HEK293 (cell line): Measurements from ENCODE around the gene ZKSCAN5.

Source experiments
- EGR2 ChIP-seq: fragments of 450-650 bp; formaldehyde crosslinking; IDR thresholded peaks from 2 replicates; pipeline ENCODE4 v1.5.1; 2016; ENCODE audit warnings: low read depth, missing biosample characterization, missing genetic modification characterization
- MZF1 ChIP-seq: fragments of 450-650 bp; formaldehyde crosslinking; IDR thresholded peaks from 2 replicates; pipeline ENCODE4 v1.5.1; 2017; ENCODE audit warnings: missing biosample characterization, missing genetic modification characterization, borderline replicate concordance
- ZBTB7A ChIP-seq: fragments of 450-650 bp; formaldehyde crosslinking; IDR thresholded peaks from 2 replicates; pipeline ENCODE4 v1.5.1; 2016; ENCODE audit warnings: low read depth, missing biosample characterization, missing genetic modification characterization
- ZNF24 ChIP-seq: fragments of 450-650 bp; formaldehyde crosslinking; IDR thresholded peaks from 2 replicates; pipeline ENCODE4 v1.5.1; 2016; ENCODE audit warnings: missing biosample characterization, missing genetic modification characterization
- ZNF416 ChIP-seq: fragments of 450-650 bp; formaldehyde crosslinking; IDR thresholded peaks from 2 replicates; pipeline ENCODE4 v1.5.1; 2016; ENCODE audit warnings: missing biosample characterization, missing genetic modification characterization
- ZNF473 ChIP-seq: fragments of 450-650 bp; formaldehyde crosslinking; IDR thresholded peaks from 2 replicates; pipeline ENCODE4 v1.5.1; 2017; ENCODE audit warnings: missing biosample characterization, missing genetic modification characterization
- ZNF776 ChIP-seq: fragments of 450-650 bp; formaldehyde crosslinking; IDR thresholded peaks from 2 replicates; pipeline ENCODE4 v1.5.0; 2017; ENCODE audit warnings: missing biosample characterization, missing genetic modification characterization, borderline replicate concordance
- TF ChIP-seq, protein P1 (sequence below): fragments of 450-650 bp; formaldehyde crosslinking; IDR thresholded peaks from 2 replicates; pipeline ENCODE4 v1.5.1; 2016; ENCODE audit warnings: missing biosample characterization, missing genetic modification characterization
- TF ChIP-seq, protein P2 (sequence below): fragments of 450-650 bp; formaldehyde crosslinking; IDR thresholded peaks from 2 replicates; pipeline ENCODE4 v1.5.1; 2016; ENCODE audit warnings: missing biosample characterization, missing genetic modification characterization, borderline replicate concordance
- TF ChIP-seq, protein P3 (sequence below): fragments of 450-650 bp; formaldehyde crosslinking; conservative IDR thresholded peaks from 2 replicates; pipeline ENCODE4 v1.5.1; 2016; ENCODE audit warnings: low read depth, missing biosample characterization, missing genetic modification characterization
- TF ChIP-seq, protein P4 (sequence below): fragments of 450-650 bp; formaldehyde crosslinking; IDR thresholded peaks from 2 replicates; pipeline ENCODE4 v1.5.1; 2016; ENCODE audit warnings: missing biosample characterization, missing genetic modification characterization, low read depth
- TF ChIP-seq, protein P5 (sequence below): fragments of 450-650 bp; formaldehyde crosslinking; IDR thresholded peaks from 2 replicates; pipeline ENCODE4 v1.5.1; 2016; ENCODE audit warnings: missing biosample characterization, missing genetic modification characterization

DNA sequence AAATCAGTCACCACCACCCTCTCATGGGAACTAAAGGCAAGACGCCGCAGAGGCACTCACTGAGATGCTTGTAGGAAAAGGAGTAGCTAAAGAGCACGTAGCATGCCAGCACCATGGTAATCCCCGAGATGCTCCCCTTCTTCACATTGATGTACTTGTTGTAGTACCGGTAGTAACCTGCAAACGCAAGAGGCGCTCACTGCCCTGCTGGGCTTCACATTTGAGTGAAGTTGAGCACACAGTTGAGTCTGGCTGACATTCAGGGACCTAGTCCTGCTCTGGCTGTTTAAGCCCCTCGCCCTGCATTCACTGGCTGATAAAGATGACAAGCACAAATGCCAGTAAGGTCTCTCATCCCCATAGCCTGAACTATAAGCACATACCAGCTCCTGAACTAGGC lies 45.4 kb upstream of the ZKSCAN5 start:
- TF ChIP-seq, protein P1, sequence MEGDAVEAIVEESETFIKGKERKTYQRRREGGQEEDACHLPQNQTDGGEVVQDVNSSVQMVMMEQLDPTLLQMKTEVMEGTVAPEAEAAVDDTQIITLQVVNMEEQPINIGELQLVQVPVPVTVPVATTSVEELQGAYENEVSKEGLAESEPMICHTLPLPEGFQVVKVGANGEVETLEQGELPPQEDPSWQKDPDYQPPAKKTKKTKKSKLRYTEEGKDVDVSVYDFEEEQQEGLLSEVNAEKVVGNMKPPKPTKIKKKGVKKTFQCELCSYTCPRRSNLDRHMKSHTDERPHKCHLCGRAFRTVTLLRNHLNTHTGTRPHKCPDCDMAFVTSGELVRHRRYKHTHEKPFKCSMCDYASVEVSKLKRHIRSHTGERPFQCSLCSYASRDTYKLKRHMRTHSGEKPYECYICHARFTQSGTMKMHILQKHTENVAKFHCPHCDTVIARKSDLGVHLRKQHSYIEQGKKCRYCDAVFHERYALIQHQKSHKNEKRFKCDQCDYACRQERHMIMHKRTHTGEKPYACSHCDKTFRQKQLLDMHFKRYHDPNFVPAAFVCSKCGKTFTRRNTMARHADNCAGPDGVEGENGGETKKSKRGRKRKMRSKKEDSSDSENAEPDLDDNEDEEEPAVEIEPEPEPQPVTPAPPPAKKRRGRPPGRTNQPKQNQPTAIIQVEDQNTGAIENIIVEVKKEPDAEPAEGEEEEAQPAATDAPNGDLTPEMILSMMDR (tag by site-specific recombination), result no peak
- TF ChIP-seq EGR2 (tag by site-specific recombination), result no peak
- TF ChIP-seq ZBTB7A (tag by site-specific recombination), result no peak
- no peak for TF ChIP-seq ZNF473 (tag by site-specific recombination)
- no peak for TF ChIP-seq ZNF24 (tag by site-specific recombination)
- TF ChIP-seq, protein P2, sequence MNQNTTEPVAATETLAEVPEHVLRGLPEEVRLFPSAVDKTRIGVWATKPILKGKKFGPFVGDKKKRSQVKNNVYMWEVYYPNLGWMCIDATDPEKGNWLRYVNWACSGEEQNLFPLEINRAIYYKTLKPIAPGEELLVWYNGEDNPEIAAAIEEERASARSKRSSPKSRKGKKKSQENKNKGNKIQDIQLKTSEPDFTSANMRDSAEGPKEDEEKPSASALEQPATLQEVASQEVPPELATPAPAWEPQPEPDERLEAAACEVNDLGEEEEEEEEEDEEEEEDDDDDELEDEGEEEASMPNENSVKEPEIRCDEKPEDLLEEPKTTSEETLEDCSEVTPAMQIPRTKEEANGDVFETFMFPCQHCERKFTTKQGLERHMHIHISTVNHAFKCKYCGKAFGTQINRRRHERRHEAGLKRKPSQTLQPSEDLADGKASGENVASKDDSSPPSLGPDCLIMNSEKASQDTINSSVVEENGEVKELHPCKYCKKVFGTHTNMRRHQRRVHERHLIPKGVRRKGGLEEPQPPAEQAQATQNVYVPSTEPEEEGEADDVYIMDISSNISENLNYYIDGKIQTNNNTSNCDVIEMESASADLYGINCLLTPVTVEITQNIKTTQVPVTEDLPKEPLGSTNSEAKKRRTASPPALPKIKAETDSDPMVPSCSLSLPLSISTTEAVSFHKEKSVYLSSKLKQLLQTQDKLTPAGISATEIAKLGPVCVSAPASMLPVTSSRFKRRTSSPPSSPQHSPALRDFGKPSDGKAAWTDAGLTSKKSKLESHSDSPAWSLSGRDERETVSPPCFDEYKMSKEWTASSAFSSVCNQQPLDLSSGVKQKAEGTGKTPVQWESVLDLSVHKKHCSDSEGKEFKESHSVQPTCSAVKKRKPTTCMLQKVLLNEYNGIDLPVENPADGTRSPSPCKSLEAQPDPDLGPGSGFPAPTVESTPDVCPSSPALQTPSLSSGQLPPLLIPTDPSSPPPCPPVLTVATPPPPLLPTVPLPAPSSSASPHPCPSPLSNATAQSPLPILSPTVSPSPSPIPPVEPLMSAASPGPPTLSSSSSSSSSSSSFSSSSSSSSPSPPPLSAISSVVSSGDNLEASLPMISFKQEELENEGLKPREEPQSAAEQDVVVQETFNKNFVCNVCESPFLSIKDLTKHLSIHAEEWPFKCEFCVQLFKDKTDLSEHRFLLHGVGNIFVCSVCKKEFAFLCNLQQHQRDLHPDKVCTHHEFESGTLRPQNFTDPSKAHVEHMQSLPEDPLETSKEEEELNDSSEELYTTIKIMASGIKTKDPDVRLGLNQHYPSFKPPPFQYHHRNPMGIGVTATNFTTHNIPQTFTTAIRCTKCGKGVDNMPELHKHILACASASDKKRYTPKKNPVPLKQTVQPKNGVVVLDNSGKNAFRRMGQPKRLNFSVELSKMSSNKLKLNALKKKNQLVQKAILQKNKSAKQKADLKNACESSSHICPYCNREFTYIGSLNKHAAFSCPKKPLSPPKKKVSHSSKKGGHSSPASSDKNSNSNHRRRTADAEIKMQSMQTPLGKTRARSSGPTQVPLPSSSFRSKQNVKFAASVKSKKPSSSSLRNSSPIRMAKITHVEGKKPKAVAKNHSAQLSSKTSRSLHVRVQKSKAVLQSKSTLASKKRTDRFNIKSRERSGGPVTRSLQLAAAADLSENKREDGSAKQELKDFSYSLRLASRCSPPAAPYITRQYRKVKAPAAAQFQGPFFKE (tag by site-specific recombination), result no peak
- TF ChIP-seq ZNF776, result no peak
- TF ChIP-seq MZF1 (tag by site-specific recombination), result peak; percentile 73
- TF ChIP-seq, protein P3, sequence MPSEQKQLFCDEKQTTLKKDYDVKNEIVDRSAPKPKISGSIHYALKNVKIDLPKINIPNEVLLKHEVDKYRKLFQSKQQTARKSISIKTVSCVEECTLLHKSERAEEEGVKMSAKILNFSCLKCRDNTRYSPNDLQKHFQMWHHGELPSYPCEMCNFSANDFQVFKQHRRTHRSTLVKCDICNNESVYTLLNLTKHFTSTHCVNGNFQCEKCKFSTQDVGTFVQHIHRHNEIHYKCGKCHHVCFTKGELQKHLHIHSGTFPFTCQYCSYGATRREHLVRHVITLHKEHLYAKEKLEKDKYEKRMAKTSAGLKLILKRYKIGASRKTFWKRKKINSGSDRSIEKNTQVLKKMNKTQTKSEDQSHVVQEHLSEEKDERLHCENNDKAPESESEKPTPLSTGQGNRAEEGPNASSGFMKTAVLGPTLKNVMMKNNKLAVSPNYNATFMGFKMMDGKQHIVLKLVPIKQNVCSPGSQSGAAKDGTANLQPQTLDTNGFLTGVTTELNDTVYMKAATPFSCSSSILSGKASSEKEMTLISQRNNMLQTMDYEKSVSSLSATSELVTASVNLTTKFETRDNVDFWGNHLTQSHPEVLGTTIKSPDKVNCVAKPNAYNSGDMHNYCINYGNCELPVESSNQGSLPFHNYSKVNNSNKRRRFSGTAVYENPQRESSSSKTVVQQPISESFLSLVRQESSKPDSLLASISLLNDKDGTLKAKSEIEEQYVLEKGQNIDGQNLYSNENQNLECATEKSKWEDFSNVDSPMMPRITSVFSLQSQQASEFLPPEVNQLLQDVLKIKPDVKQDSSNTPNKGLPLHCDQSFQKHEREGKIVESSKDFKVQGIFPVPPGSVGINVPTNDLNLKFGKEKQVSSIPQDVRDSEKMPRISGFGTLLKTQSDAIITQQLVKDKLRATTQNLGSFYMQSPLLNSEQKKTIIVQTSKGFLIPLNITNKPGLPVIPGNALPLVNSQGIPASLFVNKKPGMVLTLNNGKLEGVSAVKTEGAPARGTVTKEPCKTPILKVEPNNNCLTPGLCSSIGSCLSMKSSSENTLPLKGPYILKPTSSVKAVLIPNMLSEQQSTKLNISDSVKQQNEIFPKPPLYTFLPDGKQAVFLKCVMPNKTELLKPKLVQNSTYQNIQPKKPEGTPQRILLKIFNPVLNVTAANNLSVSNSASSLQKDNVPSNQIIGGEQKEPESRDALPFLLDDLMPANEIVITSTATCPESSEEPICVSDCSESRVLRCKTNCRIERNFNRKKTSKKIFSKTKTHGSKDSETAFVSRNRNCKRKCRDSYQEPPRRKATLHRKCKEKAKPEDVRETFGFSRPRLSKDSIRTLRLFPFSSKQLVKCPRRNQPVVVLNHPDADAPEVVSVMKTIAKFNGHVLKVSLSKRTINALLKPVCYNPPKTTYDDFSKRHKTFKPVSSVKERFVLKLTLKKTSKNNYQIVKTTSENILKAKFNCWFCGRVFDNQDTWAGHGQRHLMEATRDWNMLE, result no peak
- TF ChIP-seq ZNF416 (tag by site-specific recombination), result no peak
- TF ChIP-seq, protein P4, sequence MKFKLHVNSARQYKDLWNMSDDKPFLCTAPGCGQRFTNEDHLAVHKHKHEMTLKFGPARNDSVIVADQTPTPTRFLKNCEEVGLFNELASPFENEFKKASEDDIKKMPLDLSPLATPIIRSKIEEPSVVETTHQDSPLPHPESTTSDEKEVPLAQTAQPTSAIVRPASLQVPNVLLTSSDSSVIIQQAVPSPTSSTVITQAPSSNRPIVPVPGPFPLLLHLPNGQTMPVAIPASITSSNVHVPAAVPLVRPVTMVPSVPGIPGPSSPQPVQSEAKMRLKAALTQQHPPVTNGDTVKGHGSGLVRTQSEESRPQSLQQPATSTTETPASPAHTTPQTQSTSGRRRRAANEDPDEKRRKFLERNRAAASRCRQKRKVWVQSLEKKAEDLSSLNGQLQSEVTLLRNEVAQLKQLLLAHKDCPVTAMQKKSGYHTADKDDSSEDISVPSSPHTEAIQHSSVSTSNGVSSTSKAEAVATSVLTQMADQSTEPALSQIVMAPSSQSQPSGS, result no peak
- TF ChIP-seq, protein P5, sequence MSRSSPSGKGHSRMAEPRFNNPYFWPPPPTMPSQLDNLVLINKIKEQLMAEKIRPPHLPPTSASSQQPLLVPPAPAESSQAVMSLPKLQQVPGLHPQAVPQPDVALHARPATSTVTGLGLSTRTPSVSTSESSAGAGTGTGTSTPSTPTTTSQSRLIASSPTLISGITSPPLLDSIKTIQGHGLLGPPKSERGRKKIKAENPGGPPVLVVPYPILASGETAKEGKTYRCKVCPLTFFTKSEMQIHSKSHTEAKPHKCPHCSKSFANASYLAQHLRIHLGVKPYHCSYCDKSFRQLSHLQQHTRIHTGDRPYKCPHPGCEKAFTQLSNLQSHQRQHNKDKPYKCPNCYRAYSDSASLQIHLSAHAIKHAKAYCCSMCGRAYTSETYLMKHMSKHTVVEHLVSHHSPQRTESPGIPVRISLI, result no peak
